RWPE1 (cell line): ENCODE data around the gene DPYSL4.

Source experiments
- CTCF ChIA-PET: fragments of 350-600 bp; sonication (Branson Sonifier 250); formaldehyde crosslinking; extraction: SDS; loops from one replicate; lab custom pipeline; 2021; lab: Yijun Ruan, JAX
- POLR2A ChIA-PET: fragments of 400-600 bp; formaldehyde crosslinking; extraction: SDS; loops from one replicate; lab custom pipeline; 2020; ENCODE audit warnings: antibody characterized with exemption; ENCODE audit not compliant: low non-redundant PET; lab: Yijun Ruan, JAX
- DNase-seq: peaks from one replicate; pipeline ENCODE4 v3.0.0; 2012; ENCODE audit warnings: low spot score
- H3K27ac ChIP-seq: fragments of 450-650 bp; 2 replicates; pipeline ENCODE4 v1.5.1; 2017
- TF ChIP-seq, protein P1 (sequence below): fragments of 450-650 bp; conservative IDR thresholded peaks from 2 replicates; pipeline ENCODE4 v1.5.1; 2017; ENCODE audit warnings: low read depth, mild to moderate bottlenecking

DPYSL4 gene

DNA sequence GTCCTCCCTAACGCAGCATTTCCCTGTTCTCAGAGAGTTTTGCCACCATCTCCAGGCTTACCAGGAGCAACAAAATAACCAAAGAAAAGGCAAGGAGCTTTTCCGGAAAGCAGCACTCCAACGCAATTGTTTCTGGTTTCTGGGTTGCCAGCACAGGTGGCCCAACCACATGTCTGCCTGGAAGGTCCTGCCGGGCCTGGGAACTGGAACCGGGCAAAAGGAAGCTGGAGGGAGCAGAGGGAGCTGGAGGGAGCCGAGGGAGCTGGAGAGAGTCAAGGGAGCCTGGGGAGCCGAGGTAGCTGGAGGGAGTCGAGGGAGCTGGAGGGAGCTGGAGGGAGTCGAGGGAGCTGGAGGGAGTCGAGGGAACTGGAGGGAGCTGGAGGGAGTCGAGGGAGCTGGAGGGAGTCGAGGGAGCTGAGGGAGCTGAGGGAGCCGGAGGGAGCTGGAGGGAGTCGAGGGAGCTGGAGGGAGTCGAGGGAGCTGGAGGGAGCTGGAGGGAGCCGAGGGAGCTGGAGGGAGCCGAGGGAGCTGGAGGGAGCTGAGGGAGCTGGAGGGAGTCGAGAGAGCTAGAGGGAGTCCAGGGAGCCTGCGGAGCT lies 66.4 kb downstream of the DPYSL4 start:
- TF ChIP-seq, protein P1, sequence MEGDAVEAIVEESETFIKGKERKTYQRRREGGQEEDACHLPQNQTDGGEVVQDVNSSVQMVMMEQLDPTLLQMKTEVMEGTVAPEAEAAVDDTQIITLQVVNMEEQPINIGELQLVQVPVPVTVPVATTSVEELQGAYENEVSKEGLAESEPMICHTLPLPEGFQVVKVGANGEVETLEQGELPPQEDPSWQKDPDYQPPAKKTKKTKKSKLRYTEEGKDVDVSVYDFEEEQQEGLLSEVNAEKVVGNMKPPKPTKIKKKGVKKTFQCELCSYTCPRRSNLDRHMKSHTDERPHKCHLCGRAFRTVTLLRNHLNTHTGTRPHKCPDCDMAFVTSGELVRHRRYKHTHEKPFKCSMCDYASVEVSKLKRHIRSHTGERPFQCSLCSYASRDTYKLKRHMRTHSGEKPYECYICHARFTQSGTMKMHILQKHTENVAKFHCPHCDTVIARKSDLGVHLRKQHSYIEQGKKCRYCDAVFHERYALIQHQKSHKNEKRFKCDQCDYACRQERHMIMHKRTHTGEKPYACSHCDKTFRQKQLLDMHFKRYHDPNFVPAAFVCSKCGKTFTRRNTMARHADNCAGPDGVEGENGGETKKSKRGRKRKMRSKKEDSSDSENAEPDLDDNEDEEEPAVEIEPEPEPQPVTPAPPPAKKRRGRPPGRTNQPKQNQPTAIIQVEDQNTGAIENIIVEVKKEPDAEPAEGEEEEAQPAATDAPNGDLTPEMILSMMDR, result no peak
- ChIA-PET CTCF (no interaction called here), POLR2A (no interaction called here)
- no peak for DNase-seq
- no peak overlapping the region for H3K27ac ChIP-seq

DNA sequence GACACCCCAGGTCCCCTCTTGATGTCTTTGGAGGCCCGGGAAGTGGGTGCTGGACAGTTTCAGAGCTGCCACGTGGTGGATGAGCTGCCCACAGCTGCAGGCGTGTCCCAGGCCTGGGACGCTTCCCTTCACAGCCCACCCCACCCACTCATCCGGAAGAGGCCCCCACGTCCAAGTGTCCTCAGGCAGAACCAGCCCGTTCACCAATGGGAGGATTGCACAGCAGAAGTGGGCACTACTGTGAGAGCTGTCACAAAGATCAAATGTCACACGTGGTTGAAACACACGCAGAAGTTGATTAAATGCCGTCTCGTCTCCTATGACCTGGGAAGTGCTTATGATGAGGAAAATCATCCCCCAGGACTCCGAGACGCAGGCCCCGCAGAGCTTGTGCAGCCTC lies 68.1 kb downstream of the DPYSL4 start:
- CTCF ChIA-PET, result no interaction called here
- POLR2A ChIA-PET, result no interaction called here
- TF ChIP-seq, protein P1, result no peak
- no peak overlapping the region for H3K27ac ChIP-seq
- no peak for DNase-seq
